Cardiac fibroblast (primary cell): Measurements from ENCODE around the gene CTNND2.

ENCODE experiments used
- DNase-seq, 2 donors: peaks; one replicate each; pipeline versions ENCODE4 v3.0.0 to v3.0.0-alpha.2; 2010; ENCODE audit warnings: low read depth in 2 of 2
- H3K4me3 ChIP-seq, 2 donors: replicated peaks in 1 of 2; 1 replicate in 1 of 2; 2 replicates in 1 of 2; pipeline ENCODE4 v1.5.1; 2011; ENCODE audit warnings: low read depth in 2 of 2, low read length in 2 of 2, mild to moderate bottlenecking in 2 of 2, moderate library complexity in 1 of 2
- CTCF ChIP-seq: IDR thresholded peaks from one replicate; pipeline ENCODE4 v1.5.1; 2011; ENCODE audit warnings: low read depth, mild to moderate bottlenecking, low read length, inconsistent platforms

Gene CTNND2

GRCh38 chr5:11177999-11178711, 726.1 kb downstream of the CTNND2 start:
- no peak overlapping the region for H3K4me3 ChIP-seq
- TF ChIP-seq CTCF: no peak
- DNase-seq: no peak

GRCh38 chr5:11174591-11174990, 729.7 kb downstream of the CTNND2 start:
- no peak for TF ChIP-seq CTCF
- no peak for DNase-seq
- no peak overlapping the region for H3K4me3 ChIP-seq

- no peak for TF ChIP-seq CTCF
- DNase-seq: no peak
- no peak overlapping the region for H3K4me3 ChIP-seq
These were observed 731.8 kb downstream of the CTNND2 start for GRCh38 chr5:11172484-11172883.

GRCh38 chr5:11171236-11171635, 733.0 kb downstream of the CTNND2 start:
- TF ChIP-seq CTCF: no peak
- DNase-seq: no peak
- H3K4me3 ChIP-seq: no peak overlapping the region

- TF ChIP-seq CTCF: no peak
- DNase-seq: no peak
- H3K4me3 ChIP-seq: no peak overlapping the region
These were observed 737.3 kb downstream of the CTNND2 start for GRCh38 chr5:11166923-11167322.

GRCh38 chr5:11164531-11165294, 739.5 kb downstream of the CTNND2 start:
- TF ChIP-seq CTCF: no peak
- no peak for DNase-seq
- no peak overlapping the region for H3K4me3 ChIP-seq
